ENCODE data around the gene TEX19.

Gene TEX19, protein sequence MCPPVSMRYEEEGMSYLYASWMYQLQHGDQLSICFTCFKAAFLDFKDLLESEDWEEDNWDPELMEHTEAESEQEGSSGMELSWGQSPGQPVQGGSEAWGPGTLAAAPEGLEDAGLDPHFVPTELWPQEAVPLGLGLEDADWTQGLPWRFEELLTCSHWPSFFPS

GRCh38 chr17:82358465-82359350, at the start of gene TEX19:
TSS of gene TEX19 (plus strand) at chr17:82359247. CDS start at chr17:82362151, 2,904 bp downstream.
- DNase-seq (ENCODE audit: low spot score) (no peak), FAIRE-seq (no peak)

DNA sequence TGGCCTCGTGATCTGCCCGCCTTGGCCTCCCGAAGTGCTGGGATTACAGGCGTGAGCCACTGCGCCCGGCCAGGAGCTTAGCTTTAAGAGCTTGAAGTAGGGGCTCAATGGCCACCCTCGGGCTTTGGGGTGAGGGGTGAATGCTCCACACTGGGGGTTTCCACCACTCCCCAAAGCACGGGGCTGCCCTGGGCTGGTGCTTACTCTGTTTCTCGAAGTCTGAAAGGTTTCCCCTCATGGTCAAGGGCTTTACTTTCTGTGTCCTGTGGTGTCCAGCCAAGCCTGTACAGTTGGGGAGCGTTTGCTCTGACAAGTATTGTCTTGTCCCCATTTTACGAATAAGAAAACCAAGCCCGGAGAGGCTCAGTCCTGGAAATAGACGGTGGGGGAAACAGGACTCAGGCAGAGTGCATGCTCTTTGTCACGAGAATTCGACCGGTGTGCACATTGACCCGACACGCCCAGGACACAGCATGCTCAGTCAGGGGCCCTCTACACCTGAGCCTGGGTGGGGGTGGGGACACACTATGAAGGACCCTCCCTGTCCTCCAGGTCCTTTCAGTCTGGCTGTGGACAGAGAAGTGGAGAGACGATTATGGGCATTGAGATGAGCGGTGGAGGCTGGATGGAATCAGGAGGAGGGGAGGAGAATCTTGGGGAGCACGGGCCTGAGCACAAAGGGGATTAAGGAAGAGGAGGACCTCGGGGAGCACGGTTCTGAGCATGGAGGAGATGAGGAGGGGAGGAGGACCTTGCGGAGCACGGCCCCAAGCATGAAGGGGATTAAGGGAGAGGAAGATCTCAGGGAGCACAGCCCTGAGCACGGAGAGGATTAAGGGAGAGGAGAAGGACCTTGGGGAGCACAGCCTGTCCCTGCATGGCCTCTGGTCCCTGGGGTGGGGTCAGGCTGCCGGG, 49.1 kb upstream of the TEX19 start:
- FAIRE-seq (peak; percentile 66), DNase-seq (ENCODE audit: low spot score) (no peak)

DNA sequence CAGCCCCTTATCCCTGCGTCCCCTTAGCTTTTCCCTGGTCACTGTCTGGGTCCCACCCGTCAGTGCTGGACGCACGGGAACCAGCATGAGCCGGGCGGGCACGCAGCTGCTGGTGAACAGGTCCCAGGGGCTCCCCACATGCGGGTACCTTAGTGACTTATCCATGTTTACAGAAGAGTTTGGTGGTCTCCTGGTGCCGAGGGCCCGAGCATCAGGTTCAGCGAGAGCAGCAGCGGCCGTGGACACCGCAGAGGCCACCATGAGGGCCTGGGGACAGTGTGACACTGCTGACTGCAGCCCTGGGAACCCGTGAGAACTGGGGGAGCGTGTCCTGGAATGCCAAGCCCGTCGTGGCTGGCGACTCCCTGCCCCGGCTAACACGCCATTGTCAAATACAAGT, 48.2 kb upstream of the TEX19 start:
- FAIRE-seq (no peak), DNase-seq (ENCODE audit: low spot score) (no peak)

DNA sequence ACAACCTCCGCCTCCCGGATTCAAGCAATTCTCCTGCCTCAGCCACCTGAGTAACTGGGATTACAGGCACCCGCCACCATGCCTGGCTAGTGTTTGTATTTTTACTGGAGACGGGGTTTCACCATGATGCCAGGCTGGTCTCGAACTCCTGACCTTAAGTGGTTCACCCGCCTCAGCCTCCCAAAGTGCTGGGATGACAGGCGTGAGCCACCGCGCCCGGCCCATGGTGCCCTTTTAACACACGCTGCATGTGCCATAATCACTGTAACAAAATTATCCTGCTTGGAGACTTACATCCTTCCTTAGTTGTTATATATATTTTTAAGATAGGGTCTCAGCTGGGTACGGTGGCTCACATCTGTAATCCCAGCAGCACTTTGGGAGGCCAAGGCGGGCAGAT, 47.1 kb upstream of the TEX19 start:
- no peak for DNase-seq (ENCODE audit: low spot score)
- no peak for FAIRE-seq

GRCh38 chr17:82313195-82314011, 45.6 kb upstream of the TEX19 start:
- FAIRE-seq: no peak

GRCh38 chr17:82314012-82314726, 44.9 kb upstream of the TEX19 start:
- FAIRE-seq (no peak), DNase-seq (ENCODE audit: low spot score) (no peak)

More at GRCh38 chr17:82313195-82314011, 45.6 kb upstream of the TEX19 start:
- no peak for DNase-seq (ENCODE audit: low spot score)

- no peak for DNase-seq (ENCODE audit: low spot score)
- peak; percentile 74 for FAIRE-seq
Measured at GRCh38 chr17:82314727-82315605, 44.1 kb upstream of the TEX19 start.

DNA sequence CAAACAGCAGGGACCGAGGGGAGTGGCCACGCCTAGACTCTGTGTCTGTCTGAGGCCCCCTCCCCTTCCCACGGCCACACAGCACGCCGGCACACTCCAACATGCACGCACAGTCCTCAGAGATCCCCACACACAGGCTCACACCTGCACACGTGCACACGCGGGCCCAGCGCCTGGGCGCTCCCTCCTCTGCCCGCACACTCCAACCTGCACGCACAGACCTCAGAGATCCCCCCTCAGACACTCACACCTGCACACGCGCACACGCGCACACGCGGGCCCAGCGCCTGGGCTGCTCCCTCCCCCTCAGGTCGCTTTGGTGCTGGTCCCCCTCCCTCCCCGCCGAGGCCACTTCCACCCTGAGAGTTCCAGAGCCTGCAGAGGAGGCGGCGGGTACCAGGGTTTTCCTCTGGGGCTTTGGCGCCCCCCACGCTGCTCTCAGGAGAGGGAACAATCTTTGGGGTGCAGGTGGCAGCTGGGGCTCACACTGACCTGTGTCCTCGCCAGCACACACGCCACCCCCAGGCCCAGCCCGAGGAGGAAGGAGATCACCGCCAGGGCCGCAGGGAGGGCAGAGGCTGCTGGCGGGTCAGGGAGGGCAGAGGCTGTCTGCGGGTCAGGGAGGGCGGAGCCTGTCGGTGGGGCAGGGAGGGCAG, 43.2 kb upstream of the TEX19 start:
- FAIRE-seq (no peak), DNase-seq (ENCODE audit: low spot score) (no peak)

DNA sequence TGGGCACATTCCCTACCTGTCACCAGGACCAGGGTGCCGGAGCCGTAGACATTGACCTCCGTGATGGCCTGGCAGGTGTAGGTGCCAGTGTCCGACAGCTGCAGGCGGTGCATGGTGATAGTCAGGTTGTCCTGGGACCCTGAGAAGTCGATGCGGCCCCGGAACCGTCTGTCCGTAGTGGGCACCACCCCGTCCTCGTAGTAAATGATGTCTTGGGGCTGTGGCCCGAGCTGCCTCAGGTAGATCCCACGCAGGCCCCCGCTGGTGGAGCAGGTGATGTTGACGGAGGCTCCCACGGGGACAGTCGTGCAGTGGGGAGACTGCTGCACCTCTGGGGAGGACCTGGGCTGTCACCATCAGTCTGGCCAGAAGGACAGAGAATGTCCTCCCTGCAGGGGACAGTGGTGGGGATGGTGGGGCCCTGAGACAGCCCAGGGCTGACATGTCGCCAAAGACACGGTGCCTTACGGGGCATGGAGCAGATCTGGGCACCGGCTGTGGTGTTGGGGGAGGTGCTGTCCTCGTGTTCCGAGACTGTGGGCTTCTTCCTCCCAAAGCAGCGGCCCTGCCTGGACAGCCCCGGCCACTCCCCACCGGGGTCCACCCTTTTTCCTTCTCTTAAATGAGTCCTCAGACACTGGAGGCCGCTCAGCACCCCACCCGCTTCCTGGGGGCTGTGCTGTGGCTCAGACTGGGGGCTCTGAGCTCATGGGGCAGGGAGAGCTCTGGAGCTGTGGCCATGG, 42.2 kb upstream of the TEX19 start:
- FAIRE-seq: no peak
- DNase-seq (ENCODE audit: low spot score): no peak

GRCh38 chr17:82317394-82318168, 41.5 kb upstream of the TEX19 start, which contains the start of gene CD7:
TSS of gene CD7 (minus strand) at chr17:82317608. CDS start at chr17:82317495, 113 bp downstream.
- FAIRE-seq (no peak), DNase-seq (ENCODE audit: low spot score) (no peak)

DNA sequence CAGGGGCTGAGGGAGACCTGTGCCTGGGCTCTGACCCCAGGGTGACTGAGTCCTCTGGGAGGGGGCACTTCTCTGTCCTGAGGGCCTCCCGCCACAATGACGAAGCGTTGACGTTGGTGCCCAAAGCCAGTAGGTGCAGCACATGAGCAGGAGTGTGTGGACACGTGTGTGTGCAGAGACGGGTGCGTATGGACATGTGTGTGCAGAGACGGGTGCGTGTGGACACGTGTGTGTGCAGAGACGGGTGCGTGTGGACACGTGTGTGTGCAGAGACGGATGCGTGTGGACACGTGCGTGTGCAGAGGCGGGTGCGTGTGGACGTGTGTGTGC, 40.9 kb upstream of the TEX19 start:
- DNase-seq (ENCODE audit: low spot score): no peak
- no peak for FAIRE-seq

DNA sequence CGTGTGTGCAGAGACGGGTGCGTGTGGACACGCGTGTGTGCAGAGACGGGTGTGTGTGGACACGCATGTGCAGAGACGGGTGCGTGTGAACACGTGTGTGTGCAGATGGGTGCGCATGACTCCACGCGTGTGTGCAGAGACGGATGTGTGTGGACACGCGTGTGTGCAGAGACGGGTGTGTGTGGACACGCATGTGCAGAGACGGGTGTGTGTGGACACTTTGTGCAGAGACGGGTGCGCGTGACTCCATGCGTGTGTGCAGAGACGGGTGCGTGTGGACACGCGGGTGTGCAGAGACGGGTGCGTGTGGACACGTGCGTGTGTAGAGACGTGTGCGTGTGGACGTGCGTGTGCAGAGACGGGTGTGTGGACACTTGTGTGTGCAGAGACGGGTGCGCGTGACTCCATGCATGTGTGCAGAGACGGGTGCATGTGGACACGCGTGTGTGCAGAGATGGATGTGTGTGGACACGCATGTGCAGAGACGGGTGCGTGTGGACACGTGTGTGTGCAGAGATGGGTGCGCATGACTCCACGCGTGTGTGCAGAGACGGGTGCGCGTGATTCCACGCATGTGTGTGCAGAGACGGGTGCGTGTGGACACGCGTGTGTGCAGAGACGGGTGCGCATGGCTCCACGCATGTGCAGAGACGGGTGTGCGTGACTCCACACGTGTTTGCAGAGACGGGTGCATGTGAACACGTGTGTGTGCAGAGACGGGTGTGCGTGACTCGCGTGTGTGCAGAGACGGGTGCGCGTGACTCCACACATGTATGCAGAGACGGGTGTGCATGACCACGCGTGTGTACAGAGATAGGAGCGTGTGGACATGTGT, 40.1 kb upstream of the TEX19 start:
- DNase-seq (ENCODE audit: low spot score) (no peak), FAIRE-seq (peak; percentile 99)

DNA sequence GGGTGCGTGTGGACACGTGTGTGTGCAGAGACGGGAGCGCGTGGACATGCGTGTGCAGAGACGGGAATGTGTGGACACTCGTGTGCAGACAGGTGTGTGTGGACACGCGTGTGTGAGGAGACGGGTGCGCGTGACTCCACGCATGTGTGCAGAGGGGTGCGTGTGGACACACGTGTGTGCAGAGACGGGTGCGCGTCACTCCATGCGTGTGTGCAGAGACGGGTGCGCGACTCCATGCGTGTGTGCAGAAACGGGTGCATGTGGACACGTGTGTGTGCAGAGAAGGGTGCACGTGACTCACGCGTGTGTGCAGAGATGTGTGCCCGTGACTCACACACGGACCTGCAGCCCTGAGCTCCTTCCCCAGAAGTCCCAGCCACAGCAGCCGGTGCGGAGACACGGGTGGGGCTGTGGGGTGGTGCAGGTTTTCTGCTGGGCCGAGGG, 39.4 kb upstream of the TEX19 start:
- DNase-seq (ENCODE audit: low spot score): no peak
- FAIRE-seq: no peak

- DNase-seq (ENCODE audit: low spot score) (no peak), FAIRE-seq (no peak)
Measured at GRCh38 chr17:82320140-82320840, 38.8 kb upstream of the TEX19 start.
